ENCODE results near the gene F3.

The F3 gene

GRCh38 chr1:94543893-94544635 is 2.5 kb upstream of the F3 start:
- peaks cover 52% of the 10 kb centered on the region for H3K4me1 Mint-ChIP-seq (ENCODE audit: low read depth)
- intact Hi-C loops (cut with micrococcal nuclease): no loop called here
- peak overlapping the region; percentile 50 for H3K27ac Mint-ChIP-seq
- peaks cover 3% of the 10 kb centered on the region for H3K27me3 Mint-ChIP-seq
- H3K4me3 Mint-ChIP-seq: no peak overlapping the region
- peaks cover 6% of the 10 kb centered on the region for H3K36me3 Mint-ChIP-seq (ENCODE audit: low read depth)
- no peaks in the 10 kb centered on the region for H3K9me3 Mint-ChIP-seq

- intact Hi-C loops (cut with micrococcal nuclease): no loop called here
- H3K36me3 Mint-ChIP-seq (ENCODE audit: low read depth): peaks cover 6% of the 10 kb centered on the region
- peak overlapping the region; percentile 88 for H3K4me3 Mint-ChIP-seq
- peak overlapping the region; percentile 92 for H3K27ac Mint-ChIP-seq
- H3K27me3 Mint-ChIP-seq: peaks cover 3% of the 10 kb centered on the region
- peaks cover 61% of the 10 kb centered on the region for H3K4me1 Mint-ChIP-seq (ENCODE audit: low read depth)
- no peaks in the 10 kb centered on the region for H3K9me3 Mint-ChIP-seq
Measured at GRCh38 chr1:94543001-94543400, 1.4 kb upstream of the F3 start.

GRCh38 chr1:94542088-94542870 is 720 bp upstream of the F3 start:
- intact Hi-C loops (cut with micrococcal nuclease): no loop called here
- Mint-ChIP-seq H3K27me3 (peaks cover 3% of the 10 kb centered on the region), H3K4me3 (peak overlapping the region; percentile 88)

GRCh38 chr1:94540440-94541245 is 916 bp downstream of the F3 start:
- peaks cover 61% of the 10 kb centered on the region for H3K4me1 Mint-ChIP-seq (ENCODE audit: low read depth)

More at GRCh38 chr1:94542088-94542870, 720 bp upstream of the F3 start:
- Mint-ChIP-seq H3K27ac (peak overlapping the region; percentile 92), H3K4me1 (ENCODE audit: low read depth) (peaks cover 61% of the 10 kb centered on the region), H3K9me3 (no peaks in the 10 kb centered on the region), H3K36me3 (ENCODE audit: low read depth) (peaks cover 6% of the 10 kb centered on the region)

GRCh38 chr1:94539496-94539895 is 2.1 kb downstream of the F3 start:
- peaks cover 22% of the 10 kb centered on the region for H3K36me3 Mint-ChIP-seq (ENCODE audit: low read depth)
- H3K4me3 Mint-ChIP-seq: no peak overlapping the region
- no peaks in the 10 kb centered on the region for H3K9me3 Mint-ChIP-seq
- H3K4me1 Mint-ChIP-seq (ENCODE audit: low read depth): peaks cover 53% of the 10 kb centered on the region
- no peaks in the 10 kb centered on the region for H3K27me3 Mint-ChIP-seq
- H3K27ac Mint-ChIP-seq: no peak overlapping the region
- intact Hi-C loops (cut with micrococcal nuclease): loop anchor here (10.0 kb wide), 2 partner anchors 75 to 205 kb away; no protein-coding TSS in a partner anchor

More at GRCh38 chr1:94540440-94541245, 916 bp downstream of the F3 start:
- peak overlapping the region; percentile 92 for H3K27ac Mint-ChIP-seq
- H3K36me3 Mint-ChIP-seq (ENCODE audit: low read depth): peaks cover 12% of the 10 kb centered on the region
- intact Hi-C loops (cut with micrococcal nuclease): no loop called here
- no peaks in the 10 kb centered on the region for H3K27me3 Mint-ChIP-seq
- H3K4me3 Mint-ChIP-seq: peak overlapping the region; percentile 88
- no peaks in the 10 kb centered on the region for H3K9me3 Mint-ChIP-seq

GRCh38 chr1:94538243-94538827 is 3.2 kb downstream of the F3 start:
- H3K4me1 Mint-ChIP-seq (ENCODE audit: low read depth): peaks cover 47% of the 10 kb centered on the region
- no peak overlapping the region for H3K27ac Mint-ChIP-seq
- intact Hi-C loops (cut with micrococcal nuclease): loop anchor here (10.0 kb wide), 2 partner anchors 76 to 206 kb away; no protein-coding TSS in a partner anchor
- no peaks in the 10 kb centered on the region for H3K27me3 Mint-ChIP-seq
- peaks cover 29% of the 10 kb centered on the region for H3K36me3 Mint-ChIP-seq (ENCODE audit: low read depth)
- no peak overlapping the region for H3K4me3 Mint-ChIP-seq
- H3K9me3 Mint-ChIP-seq: no peaks in the 10 kb centered on the region

- H3K27me3 Mint-ChIP-seq: no peaks in the 10 kb centered on the region
- H3K27ac Mint-ChIP-seq: no peak overlapping the region
- intact Hi-C loops (cut with micrococcal nuclease): loop anchor here (10.0 kb wide), 2 partner anchors 78 to 208 kb away; no protein-coding TSS in a partner anchor
- H3K9me3 Mint-ChIP-seq: no peaks in the 10 kb centered on the region
- peaks cover 38% of the 10 kb centered on the region for H3K36me3 Mint-ChIP-seq (ENCODE audit: low read depth)
- no peak overlapping the region for H3K4me3 Mint-ChIP-seq
- peaks cover 37% of the 10 kb centered on the region for H3K4me1 Mint-ChIP-seq (ENCODE audit: low read depth)
Measured at GRCh38 chr1:94537254-94537653, 4.3 kb downstream of the F3 start.

- Mint-ChIP-seq H3K36me3 (ENCODE audit: low read depth) (peaks cover 35% of the 10 kb centered on the region), H3K4me3 (no peak overlapping the region), H3K4me1 (ENCODE audit: low read depth) (peaks cover 28% of the 10 kb centered on the region), H3K27ac (no peak overlapping the region), H3K9me3 (no peaks in the 10 kb centered on the region), H3K27me3 (no peaks in the 10 kb centered on the region)
- intact Hi-C loops (cut with micrococcal nuclease): loop anchor here (10.0 kb wide), 2 partner anchors 79 to 209 kb away; no protein-coding TSS in a partner anchor
Measured at GRCh38 chr1:94535879-94536278, 5.7 kb downstream of the F3 start.

- Mint-ChIP-seq H3K9me3 (no peaks in the 10 kb centered on the region), H3K4me1 (ENCODE audit: low read depth) (peaks cover 21% of the 10 kb centered on the region), H3K27ac (no peak overlapping the region), H3K27me3 (no peaks in the 10 kb centered on the region), H3K4me3 (no peak overlapping the region), H3K36me3 (ENCODE audit: low read depth) (peaks cover 41% of the 10 kb centered on the region)
- intact Hi-C loops (cut with micrococcal nuclease): loop anchor here (10.0 kb wide), 2 partner anchors 80 to 210 kb away; no protein-coding TSS in a partner anchor
Measured at GRCh38 chr1:94535095-94535494, 6.5 kb downstream of the F3 start.

GRCh38 chr1:94532077-94532476 is 9.5 kb downstream of the F3 start:
- no peaks in the 10 kb centered on the region for H3K9me3 Mint-ChIP-seq
- intact Hi-C loops (cut with micrococcal nuclease): loop anchor here (10.0 kb wide), 2 partner anchors 83 to 213 kb away; no protein-coding TSS in a partner anchor
- peaks cover 47% of the 10 kb centered on the region for H3K36me3 Mint-ChIP-seq (ENCODE audit: low read depth)
- no peak overlapping the region for H3K27ac Mint-ChIP-seq
- peaks cover 6% of the 10 kb centered on the region for H3K4me1 Mint-ChIP-seq (ENCODE audit: low read depth)
- H3K4me3 Mint-ChIP-seq: no peak overlapping the region
- H3K27me3 Mint-ChIP-seq: no peaks in the 10 kb centered on the region

GRCh38 chr1:94531664-94532063 is 9.9 kb downstream of the F3 start:
- Mint-ChIP-seq H3K27me3 (no peaks in the 10 kb centered on the region), H3K4me3 (no peak overlapping the region), H3K9me3 (no peaks in the 10 kb centered on the region), H3K4me1 (ENCODE audit: low read depth) (peaks cover 6% of the 10 kb centered on the region), H3K36me3 (ENCODE audit: low read depth) (peaks cover 47% of the 10 kb centered on the region), H3K27ac (no peak overlapping the region)
- intact Hi-C loops (cut with micrococcal nuclease): loop anchor here (10.0 kb wide), 2 partner anchors 83 to 213 kb away; no protein-coding TSS in a partner anchor

- intact Hi-C loops (cut with micrococcal nuclease): loop anchor here (10.0 kb wide), 2 partner anchors 84 to 214 kb away; no protein-coding TSS in a partner anchor
- no peak overlapping the region for H3K27ac Mint-ChIP-seq
- H3K9me3 Mint-ChIP-seq: no peaks in the 10 kb centered on the region
- no peaks in the 10 kb centered on the region for H3K27me3 Mint-ChIP-seq
- H3K4me3 Mint-ChIP-seq: no peak overlapping the region
- peaks cover 6% of the 10 kb centered on the region for H3K4me1 Mint-ChIP-seq (ENCODE audit: low read depth)
- H3K36me3 Mint-ChIP-seq (ENCODE audit: low read depth): peaks cover 41% of the 10 kb centered on the region
Measured at GRCh38 chr1:94530373-94530878, 11.1 kb downstream of the F3 start.

GRCh38 chr1:94529416-94529815 is 12.1 kb downstream of the F3 start:
- Mint-ChIP-seq H3K4me1 (ENCODE audit: low read depth) (peaks cover 10% of the 10 kb centered on the region), H3K27me3 (no peaks in the 10 kb centered on the region), H3K27ac (no peak overlapping the region), H3K36me3 (ENCODE audit: low read depth) (peaks cover 31% of the 10 kb centered on the region), H3K9me3 (no peaks in the 10 kb centered on the region), H3K4me3 (no peak overlapping the region)
- intact Hi-C loops (cut with micrococcal nuclease): no loop called here
